IPS-15b (cell line): Measurements from ENCODE around the gene NAA25.
"Not testable (repeated sequence)": the region's sequence is repeated elsewhere in the genome, so short reads cannot be mapped to it uniquely, and the experiment has no call there.

Source experiments
- H3K27me3 ChIP-seq: one replicate; pipeline ENCODE4 v1.6.1; 2013; ENCODE audit warnings: low read length; ENCODE audit not compliant: control insufficient read depth, insufficient read depth
- H3K36me3 ChIP-seq: one replicate; pipeline ENCODE4 v1.6.1; 2013; ENCODE audit warnings: low read length; ENCODE audit not compliant: control insufficient read depth, insufficient read depth
- H3K4me1 ChIP-seq: one replicate; pipeline ENCODE4 v1.6.1; 2013; ENCODE audit warnings: mild to moderate bottlenecking, low read length; ENCODE audit not compliant: control insufficient read depth, insufficient read depth
- H3K4me3 ChIP-seq: one replicate; pipeline ENCODE4 v1.5.1; 2013; ENCODE audit warnings: low read depth, low read length
- H3K9ac ChIP-seq: one replicate; pipeline ENCODE4 v1.6.1; 2013; ENCODE audit warnings: low read depth, mild to moderate bottlenecking, low read length
- H3K9me3 ChIP-seq: one replicate; pipeline ENCODE4 v1.6.1; 2013; ENCODE audit warnings: mild to moderate bottlenecking, low read length; ENCODE audit not compliant: control insufficient read depth, insufficient read depth

NAA25 gene

GRCh38 chr12:112012775-112013600 lies 95.6 kb downstream of the NAA25 start, which contains the start of the genes ERP29 and TMEM116:
Gene ERP29 (plus strand): TSS chr12:112013426. CDS start chr12:112013466, 40 bp downstream.
Gene TMEM116 (minus strand): TSS chr12:112013165. CDS start chr12:112005270, 7,895 bp downstream.
- H3K4me1 ChIP-seq, result peaks cover 7% of the 10 kb centered on the region
- H3K4me3 ChIP-seq, result peak within 1 kb of the TSS; percentile 97
- H3K9ac ChIP-seq, result peak within 1 kb of the TSS; percentile 93
- H3K27me3 ChIP-seq, result no peaks in the 10 kb centered on the region
- no peaks in the 10 kb centered on the region for H3K9me3 ChIP-seq
- no peaks in the 10 kb centered on the region for H3K36me3 ChIP-seq

- Histone ChIP-seq H3K36me3 (no peaks in the 10 kb centered on the region), H3K9ac (no peak overlapping the region), H3K4me3 (peak overlapping the region; percentile 97), H3K9me3 (no peaks in the 10 kb centered on the region), H3K27me3 (no peaks in the 10 kb centered on the region), H3K4me1 (peaks cover 7% of the 10 kb centered on the region)
These were observed 96.9 kb downstream of the NAA25 start for GRCh38 chr12:112011685-112012084.

GRCh38 chr12:112010415-112011344 lies 97.9 kb downstream of the NAA25 start:
- Histone ChIP-seq H3K4me3 (no peak overlapping the region), H3K4me1 (peaks cover 9% of the 10 kb centered on the region)

GRCh38 chr12:112009596-112009995 lies 99.0 kb downstream of the NAA25 start:
- not testable (repeated sequence) for H3K4me3 ChIP-seq, H3K9ac ChIP-seq, H3K27me3 ChIP-seq, H3K36me3 ChIP-seq, H3K9me3 ChIP-seq, H3K4me1 ChIP-seq

More at GRCh38 chr12:112010415-112011344, 97.9 kb downstream of the NAA25 start:
- Histone ChIP-seq H3K27me3 (no peaks in the 10 kb centered on the region), H3K9ac (no peak overlapping the region), H3K9me3 (no peaks in the 10 kb centered on the region), H3K36me3 (no peaks in the 10 kb centered on the region)

- no peak overlapping the region for H3K4me3 ChIP-seq
- H3K9me3 ChIP-seq, result no peaks in the 10 kb centered on the region
- H3K4me1 ChIP-seq, result peaks cover 6% of the 10 kb centered on the region
- no peaks in the 10 kb centered on the region for H3K27me3 ChIP-seq
- no peaks in the 10 kb centered on the region for H3K36me3 ChIP-seq
- H3K9ac ChIP-seq, result no peak overlapping the region
These were observed 99.7 kb downstream of the NAA25 start for GRCh38 chr12:112008918-112009317.

- no peak overlapping the region for H3K4me3 ChIP-seq
- H3K4me1 ChIP-seq, result peaks cover 6% of the 10 kb centered on the region
- no peaks in the 10 kb centered on the region for H3K27me3 ChIP-seq
- no peak overlapping the region for H3K9ac ChIP-seq
- H3K9me3 ChIP-seq, result no peaks in the 10 kb centered on the region
- no peaks in the 10 kb centered on the region for H3K36me3 ChIP-seq
These were observed 100.6 kb downstream of the NAA25 start for GRCh38 chr12:112007945-112008344.

GRCh38 chr12:112005419-112006395 lies 102.9 kb downstream of the NAA25 start:
- no peak overlapping the region for H3K9ac ChIP-seq

GRCh38 chr12:112004041-112004440 lies 104.5 kb downstream of the NAA25 start:
- Histone ChIP-seq H3K9ac (no peak overlapping the region), H3K27me3 (no peaks in the 10 kb centered on the region), H3K4me3 (no peak overlapping the region), H3K4me1 (peaks cover 4% of the 10 kb centered on the region), H3K9me3 (no peaks in the 10 kb centered on the region), H3K36me3 (no peaks in the 10 kb centered on the region)

More at GRCh38 chr12:112005419-112006395, 102.9 kb downstream of the NAA25 start:
- Histone ChIP-seq H3K27me3 (no peaks in the 10 kb centered on the region), H3K4me3 (no peak overlapping the region), H3K4me1 (peaks cover 4% of the 10 kb centered on the region), H3K9me3 (no peaks in the 10 kb centered on the region), H3K36me3 (no peaks in the 10 kb centered on the region)

GRCh38 chr12:112001576-112001975 lies 107.0 kb downstream of the NAA25 start:
- H3K9ac ChIP-seq, result no peak overlapping the region

GRCh38 chr12:112000820-112001219 lies 107.8 kb downstream of the NAA25 start:
- H3K4me1 ChIP-seq, result peaks cover 3% of the 10 kb centered on the region
- H3K36me3 ChIP-seq, result no peaks in the 10 kb centered on the region
- H3K9ac ChIP-seq, result no peak overlapping the region
- no peaks in the 10 kb centered on the region for H3K27me3 ChIP-seq
- no peak overlapping the region for H3K4me3 ChIP-seq
- no peaks in the 10 kb centered on the region for H3K9me3 ChIP-seq

More at GRCh38 chr12:112001576-112001975, 107.0 kb downstream of the NAA25 start:
- no peak overlapping the region for H3K4me3 ChIP-seq
- H3K9me3 ChIP-seq, result no peaks in the 10 kb centered on the region
- H3K36me3 ChIP-seq, result no peaks in the 10 kb centered on the region
- no peaks in the 10 kb centered on the region for H3K27me3 ChIP-seq
- H3K4me1 ChIP-seq, result peaks cover 4% of the 10 kb centered on the region

GRCh38 chr12:111999129-111999528 lies 109.5 kb downstream of the NAA25 start:
- H3K9me3 ChIP-seq, H3K4me3 ChIP-seq, H3K36me3 ChIP-seq, H3K27me3 ChIP-seq, H3K9ac ChIP-seq, H3K4me1 ChIP-seq: not testable (repeated sequence)
